ENCODE data around the gene TMEM120A. TPM values are rescaled to one million over a fixed set of nuclear protein-coding genes. Genes with fewer than 3 reads are reported as not detected.

The TMEM120A gene
- total RNA-seq, 2 experiments from 2014 or later, result 12.4 to 22.1 TPM

- H2AFZ ChIP-seq (ENCODE audit: low read length), result no peak overlapping the region
- CTCF ChIA-PET (ENCODE audit: unreplicated experiment), result no interaction called here
- intact Hi-C loops (cut with micrococcal nuclease; ENCODE audit: unreplicated experiment), result no loop called here
Observed at GRCh38 chr7:75962607-75963380, 31.6 kb downstream of the TMEM120A start.

GRCh38 chr7:75961218-75961617 is 33.2 kb downstream of the TMEM120A start:
- Histone ChIP-seq H4K20me1 (ENCODE audit: insufficient read depth, low read length) (no peaks in the 10 kb centered on the region), H3K9me2 (ENCODE audit: insufficient read depth, low read length) (no peaks in the 10 kb centered on the region), H3K4me2 (ENCODE audit: low read length) (no peak overlapping the region), H3K9me3 (ENCODE audit: low read length) (no peaks in the 10 kb centered on the region), H3K27ac (ENCODE audit: low read depth, low read length, poor library complexity, severe bottlenecking) (no peak overlapping the region), H3K79me2 (ENCODE audit: insufficient read depth, low read depth, low read length) (no peaks in the 10 kb centered on the region), H3K4me1 (ENCODE audit: insufficient read depth, low read length, poor library complexity, severe bottlenecking) (no peaks in the 10 kb centered on the region), H2AFZ (ENCODE audit: low read length) (no peak overlapping the region), H3K4me3 (ENCODE audit: low read depth, low read length, poor library complexity, severe bottlenecking) (no peak overlapping the region), H3K36me3 (ENCODE audit: insufficient read depth, low read length) (peaks cover 18% of the 10 kb centered on the region)
- intact Hi-C loops (cut with micrococcal nuclease; ENCODE audit: unreplicated experiment), result no loop called here
- no TSS peak for BruUV-seq (replicated peaks)
- TF ChIP-seq EZH2phosphoT487 (IDR thresholded peaks at IDR 0.05; ENCODE audit: borderline replicate concordance, low read depth, low read length) (no peak), CTCF (conservative IDR thresholded peaks at IDR 0.05; ENCODE audit: low read length) (0 out of 2 replicates have a peak, but pooled peaks have one; percentile 29)
- DNase-seq (ENCODE audit: low spot score), result peak; percentile 9
- ChIA-PET POLR2A (no interaction called here), CTCF (ENCODE audit: unreplicated experiment) (interaction anchor here (0.8 kb wide), 1 partner anchor 59 kb away, joined by 3 read pairs; no protein-coding TSS in a partner anchor)

More at GRCh38 chr7:75962607-75963380, 31.6 kb downstream of the TMEM120A start:
- Histone ChIP-seq H4K20me1 (ENCODE audit: insufficient read depth, low read length) (no peaks in the 10 kb centered on the region), H3K9me2 (ENCODE audit: insufficient read depth, low read length) (no peaks in the 10 kb centered on the region), H3K4me3 (ENCODE audit: low read depth, low read length, poor library complexity, severe bottlenecking) (no peak overlapping the region), H3K79me2 (ENCODE audit: insufficient read depth, low read depth, low read length) (no peaks in the 10 kb centered on the region), H3K27ac (ENCODE audit: low read depth, low read length, poor library complexity, severe bottlenecking) (no peak overlapping the region), H3K4me1 (ENCODE audit: insufficient read depth, low read length, poor library complexity, severe bottlenecking) (no peaks in the 10 kb centered on the region), H3K36me3 (ENCODE audit: insufficient read depth, low read length) (peaks cover 7% of the 10 kb centered on the region), H3K4me2 (ENCODE audit: low read length) (no peak overlapping the region), H3K9me3 (ENCODE audit: low read length) (no peaks in the 10 kb centered on the region)
- POLR2A ChIA-PET, result no interaction called here
- BruUV-seq (replicated peaks), result no TSS peak
- TF ChIP-seq CTCF (conservative IDR thresholded peaks at IDR 0.05; ENCODE audit: low read length) (no peak), EZH2phosphoT487 (IDR thresholded peaks at IDR 0.05; ENCODE audit: borderline replicate concordance, low read depth, low read length) (no peak)
- no peak for DNase-seq (ENCODE audit: low spot score)

- ChIA-PET CTCF (ENCODE audit: unreplicated experiment) (interaction anchor here (0.8 kb wide), 1 partner anchor 60 kb away, joined by 3 read pairs; no protein-coding TSS in a partner anchor), POLR2A (interaction anchor here (0.5 kb wide), 1 partner anchor 10 kb away, joined by 3 read pairs; no protein-coding TSS in a partner anchor)
- intact Hi-C loops (cut with micrococcal nuclease; ENCODE audit: unreplicated experiment), result no loop called here
Observed at GRCh38 chr7:75960372-75960771, 34.0 kb downstream of the TMEM120A start.

More at GRCh38 chr7:75960372-75960771, 34.0 kb downstream of the TMEM120A start:
- no peaks in the 10 kb centered on the region for H3K9me3 ChIP-seq (ENCODE audit: low read length)
- no peak overlapping the region for H3K4me2 ChIP-seq (ENCODE audit: low read length)
- no peaks in the 10 kb centered on the region for H3K9me2 ChIP-seq (ENCODE audit: insufficient read depth, low read length)
- no peak overlapping the region for H3K4me3 ChIP-seq (ENCODE audit: low read depth, low read length, poor library complexity, severe bottlenecking)
- no peaks in the 10 kb centered on the region for H3K4me1 ChIP-seq (ENCODE audit: insufficient read depth, low read length, poor library complexity, severe bottlenecking)
- BruUV-seq (replicated peaks), result no TSS peak
- DNase-seq (ENCODE audit: low spot score), result no peak
- no peaks in the 10 kb centered on the region for H3K79me2 ChIP-seq (ENCODE audit: insufficient read depth, low read depth, low read length)
- H3K36me3 ChIP-seq (ENCODE audit: insufficient read depth, low read length), result peaks cover 25% of the 10 kb centered on the region
- no peak overlapping the region for H2AFZ ChIP-seq (ENCODE audit: low read length)
- no peaks in the 10 kb centered on the region for H4K20me1 ChIP-seq (ENCODE audit: insufficient read depth, low read length)
- TF ChIP-seq EZH2phosphoT487 (IDR thresholded peaks at IDR 0.05; ENCODE audit: borderline replicate concordance, low read depth, low read length) (no peak), CTCF (conservative IDR thresholded peaks at IDR 0.05; ENCODE audit: low read length) (no peak)
- no peak overlapping the region for H3K27ac ChIP-seq (ENCODE audit: low read depth, low read length, poor library complexity, severe bottlenecking)

Measured in OCI-LY7 (cell line).